Ramos (cell line): ENCODE data around the gene LYRM4.

Experiments
- in situ Hi-C: fragments of 300-500 bp; cut with MboI; formaldehyde crosslinking; loops from one replicate; pipeline ENCODE4 v1.14.3; 2022; ENCODE audit warnings: low sequenced_read_pairs; ENCODE audit not compliant: unreplicated experiment

Gene LYRM4

DNA sequence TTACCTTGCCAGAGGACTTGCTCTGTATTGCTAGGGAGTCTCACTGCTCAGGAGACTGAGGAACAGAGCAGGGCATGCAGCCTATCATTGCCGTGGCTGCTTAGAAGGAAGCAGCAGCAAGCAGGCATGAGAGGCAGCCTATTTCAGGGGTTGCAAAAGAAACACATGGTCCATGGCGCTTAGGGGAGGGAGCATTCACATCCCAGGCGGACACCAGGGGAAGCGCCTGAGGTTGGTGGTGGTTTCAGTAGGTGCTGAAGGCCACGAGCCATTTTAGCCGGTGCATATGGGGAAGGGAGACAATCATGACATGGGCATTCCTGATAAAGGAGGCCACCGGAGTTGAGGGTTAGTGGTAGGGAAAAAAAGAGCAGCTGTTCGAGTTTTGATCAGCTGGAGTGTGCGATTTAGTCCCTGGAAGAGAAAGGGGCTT, 21.5 kb upstream of the LYRM4 start:
- in situ Hi-C loops, result no loop called here

DNA sequence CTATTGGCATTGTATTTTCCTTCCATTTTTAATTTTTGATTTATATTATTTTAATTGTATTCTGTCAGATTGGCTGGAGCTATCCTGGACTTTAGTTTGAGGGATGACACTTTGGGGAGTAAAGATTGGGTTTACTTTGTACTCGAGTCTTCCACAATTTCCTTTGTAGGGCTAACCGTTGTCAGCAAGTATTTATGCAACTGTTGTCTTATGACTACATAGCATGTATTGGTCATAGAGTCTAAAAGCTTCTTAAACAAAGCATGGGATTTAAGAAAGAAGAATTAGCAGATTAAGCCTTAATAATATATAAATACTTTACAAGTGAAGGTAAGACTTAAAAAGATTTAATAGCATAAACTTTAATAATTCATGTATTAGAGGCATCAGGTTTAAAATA, 20.2 kb upstream of the LYRM4 start:
- in situ Hi-C loops, result no loop called here

DNA sequence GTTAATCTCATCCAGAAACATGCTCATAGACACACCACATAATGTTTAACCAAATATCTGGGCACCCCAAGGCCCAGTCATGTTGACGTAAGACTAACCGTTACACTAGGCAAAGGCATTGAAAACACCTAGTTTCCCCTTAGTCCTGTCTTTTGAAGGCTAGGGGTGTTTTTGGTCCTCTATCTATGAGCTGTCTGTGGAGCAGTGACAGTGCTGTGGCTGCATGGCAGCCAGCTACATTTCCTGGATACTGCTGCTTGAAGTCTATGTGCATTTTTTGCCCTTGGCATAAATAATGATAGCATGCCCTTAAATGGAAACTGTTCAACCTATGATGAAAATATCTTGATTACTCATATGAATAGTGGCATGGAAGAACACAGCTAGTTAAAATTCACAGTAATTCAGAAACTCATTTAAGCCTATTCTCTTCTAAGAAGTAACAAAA, 19.2 kb upstream of the LYRM4 start:
- in situ Hi-C loops, result no loop called here

DNA sequence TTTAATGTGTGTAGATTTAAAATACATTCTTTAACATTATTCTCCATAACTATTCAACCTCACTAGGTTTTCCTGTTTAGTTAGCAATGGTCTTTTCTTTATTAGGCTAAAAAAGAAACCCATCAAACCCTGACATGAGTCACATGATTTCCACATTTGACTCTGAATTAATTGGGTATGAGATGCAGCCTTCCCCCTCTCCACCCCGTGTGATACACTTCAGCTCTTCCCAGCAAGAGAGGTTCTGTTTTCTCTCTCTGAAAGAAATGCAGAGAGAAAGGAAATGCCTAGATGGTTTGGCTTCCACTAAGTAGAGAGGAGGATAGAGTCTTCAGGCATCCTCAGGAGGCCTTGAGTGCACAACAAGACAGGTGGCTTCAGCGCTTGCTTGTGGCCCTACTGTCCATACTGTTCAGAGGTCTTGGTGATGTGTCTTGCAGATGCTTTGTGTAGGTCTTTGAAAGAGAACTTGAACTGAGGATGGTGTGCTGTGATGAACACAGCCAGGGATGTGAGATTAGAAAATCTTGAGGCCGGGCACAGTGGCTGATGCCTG, 17.9 kb upstream of the LYRM4 start:
- in situ Hi-C loops, result no loop called here

GRCh38 chr6:5278047-5278446, 17.3 kb upstream of the LYRM4 start:
- in situ Hi-C loops, result no loop called here

DNA sequence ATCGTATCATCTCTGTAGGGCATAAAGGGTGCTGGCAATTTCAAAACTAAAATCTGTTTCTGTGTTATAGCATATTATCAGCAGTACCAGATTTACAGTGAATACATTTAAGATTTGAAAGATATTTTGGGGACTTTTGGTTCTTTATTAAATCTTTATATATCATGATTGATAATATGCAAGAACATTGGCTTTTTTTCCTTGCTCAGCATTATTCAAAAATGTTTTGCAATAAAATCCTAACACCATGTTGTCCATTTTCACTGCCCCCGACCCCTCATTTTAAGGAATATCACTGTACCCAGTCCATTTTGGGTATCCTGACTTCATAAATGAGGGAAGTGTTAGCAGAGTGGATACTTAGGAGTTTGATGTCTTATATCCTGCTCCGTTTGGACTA, 16.8 kb upstream of the LYRM4 start:
- in situ Hi-C loops, result no loop called here

GRCh38 chr6:5276581-5276980, 15.8 kb upstream of the LYRM4 start:
- in situ Hi-C loops, result no loop called here

- in situ Hi-C loops, result no loop called here
These were observed 14.7 kb upstream of the LYRM4 start for GRCh38 chr6:5275497-5275896.

- in situ Hi-C loops, result no loop called here
These were observed 13.5 kb upstream of the LYRM4 start for GRCh38 chr6:5274231-5274630.

DNA sequence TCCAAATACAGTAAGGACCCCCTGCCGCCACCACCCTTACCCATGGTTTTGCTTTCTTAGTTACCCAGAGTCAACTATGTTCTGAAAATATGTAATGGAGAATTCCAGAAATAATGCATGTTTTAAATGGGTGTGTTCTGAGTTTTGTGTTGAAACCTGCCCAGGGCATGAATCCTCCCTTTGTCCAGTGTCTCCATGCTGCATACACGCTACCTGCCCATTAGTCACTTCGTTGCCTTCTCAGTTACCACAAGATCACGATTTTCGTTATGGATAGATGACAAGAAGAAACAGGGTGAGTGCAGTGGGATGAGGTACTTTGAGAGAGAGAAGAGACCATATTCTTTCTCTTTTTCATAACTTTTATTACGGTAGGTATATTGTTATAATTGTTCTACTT, 11.2 kb upstream of the LYRM4 start:
- in situ Hi-C loops, result no loop called here

- in situ Hi-C loops, result no loop called here
These were observed 9.4 kb upstream of the LYRM4 start for GRCh38 chr6:5270093-5270680.

- in situ Hi-C loops, result no loop called here
These were observed 5.7 kb upstream of the LYRM4 start for GRCh38 chr6:5266423-5266822.

DNA sequence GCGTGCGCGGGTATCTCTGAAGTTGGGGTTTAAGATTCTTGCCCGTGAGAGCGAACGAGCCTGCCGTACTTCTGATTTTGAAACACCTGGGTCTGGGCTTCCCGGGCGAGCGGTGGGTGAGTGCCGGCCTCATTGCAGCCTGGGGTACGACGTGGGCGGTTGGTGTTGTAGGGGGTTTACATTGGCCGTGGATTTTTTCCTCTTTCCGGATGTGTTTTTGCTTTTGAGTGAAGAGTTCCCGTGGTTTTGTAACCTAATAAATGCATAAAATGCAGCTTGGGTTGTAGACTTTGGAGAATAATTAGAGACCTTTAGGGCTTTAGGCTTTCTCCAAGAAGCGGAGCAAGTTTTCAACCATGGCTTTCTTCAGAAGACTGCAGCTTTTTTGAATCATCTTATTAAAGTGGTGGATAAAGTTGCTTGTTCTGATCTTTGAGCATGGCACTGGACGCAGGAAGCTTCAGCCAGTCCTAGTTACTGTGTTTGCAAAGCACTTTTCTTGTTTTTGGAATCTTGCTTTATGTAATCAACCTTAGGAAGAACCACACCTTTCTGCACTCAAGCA, 877 bp upstream of the LYRM4 start:
- in situ Hi-C loops, result no loop called here

DNA sequence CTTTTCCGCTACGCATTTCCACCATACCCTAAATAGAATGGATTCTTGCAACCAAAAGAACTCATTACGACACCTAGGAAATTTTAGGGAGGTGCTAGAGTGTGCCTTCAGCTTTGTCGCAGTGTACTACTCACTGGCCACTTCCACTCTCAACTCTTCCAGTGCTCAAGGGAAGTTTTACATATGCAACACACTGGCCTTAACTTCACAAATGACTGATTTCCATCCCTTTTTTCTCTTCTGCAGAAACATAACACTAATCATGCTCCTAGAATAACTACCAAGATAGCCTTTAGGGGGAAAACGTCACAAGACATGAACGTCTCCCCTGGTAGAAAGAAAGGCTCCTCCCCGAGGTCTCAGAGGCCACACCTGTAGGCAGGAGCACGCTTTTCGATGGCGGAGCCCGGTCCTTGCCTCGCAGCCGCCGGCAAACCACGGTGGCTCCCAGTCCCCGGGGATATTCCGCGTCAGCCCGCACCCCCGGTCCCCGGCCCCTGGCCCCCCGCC, 584 bp downstream of the LYRM4 start:
- in situ Hi-C loops, result no loop called here

GRCh38 chr6:5259428-5259827, 1.3 kb downstream of the LYRM4 start:
- in situ Hi-C loops, result no loop called here

DNA sequence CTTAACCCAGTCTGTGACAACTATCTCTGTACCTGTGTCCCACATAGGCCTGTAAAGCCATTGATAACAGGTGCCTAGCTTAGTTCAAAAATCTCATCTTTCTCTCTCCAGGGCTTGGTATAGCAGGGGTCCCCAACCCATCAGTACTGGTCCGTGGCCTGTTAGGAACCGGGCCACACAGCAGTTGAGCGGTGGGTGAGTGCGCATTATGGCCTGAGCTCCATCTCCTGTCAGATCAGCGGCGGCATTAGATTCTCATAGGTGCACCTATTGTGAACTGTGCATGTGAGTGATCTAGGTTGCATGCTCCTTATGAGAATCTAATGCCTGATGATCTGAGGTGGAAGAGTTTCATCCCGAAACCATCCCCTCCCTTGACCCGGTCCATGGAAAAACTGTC, 3.4 kb downstream of the LYRM4 start:
- in situ Hi-C loops, result no loop called here

GRCh38 chr6:5256952-5257351, 3.8 kb downstream of the LYRM4 start:
- in situ Hi-C loops, result no loop called here

DNA sequence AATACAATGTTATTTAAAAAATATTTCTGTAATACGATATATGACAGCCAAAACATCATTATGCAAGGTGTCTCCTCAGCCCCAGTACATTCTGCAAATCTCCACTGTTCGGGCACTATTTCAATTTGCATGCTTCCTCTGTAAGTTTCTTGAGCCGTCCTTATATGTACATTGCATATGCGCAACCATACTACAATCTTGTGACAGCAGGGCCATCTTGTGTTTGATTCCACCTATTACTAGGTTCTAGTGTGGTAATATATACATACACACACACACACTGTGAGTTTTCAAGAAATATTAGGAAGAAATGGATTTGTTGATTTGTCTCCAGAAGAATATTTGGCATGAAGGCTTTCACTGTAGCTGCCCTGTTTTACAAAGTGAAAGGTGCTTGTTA, 9.8 kb downstream of the LYRM4 start:
- in situ Hi-C loops, result no loop called here

DNA sequence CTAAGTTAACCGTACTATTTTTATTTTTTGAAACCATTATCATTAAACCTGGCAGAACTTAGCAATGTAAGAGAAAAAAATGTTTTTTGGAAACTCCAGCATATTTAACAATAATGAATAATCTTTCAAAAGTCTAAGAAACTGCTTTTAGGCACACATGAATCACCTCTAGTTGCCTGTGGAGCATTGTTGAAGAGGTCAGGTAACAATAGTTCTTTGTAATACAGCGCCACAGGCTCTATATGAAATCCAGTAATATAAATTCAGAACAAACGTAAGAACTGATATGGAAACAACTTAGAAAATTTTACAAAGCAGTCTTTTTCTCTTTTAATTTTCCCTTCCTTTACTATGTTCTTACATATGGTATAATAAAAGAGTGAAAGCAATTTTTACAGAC, 10.3 kb downstream of the LYRM4 start:
- in situ Hi-C loops, result no loop called here

DNA sequence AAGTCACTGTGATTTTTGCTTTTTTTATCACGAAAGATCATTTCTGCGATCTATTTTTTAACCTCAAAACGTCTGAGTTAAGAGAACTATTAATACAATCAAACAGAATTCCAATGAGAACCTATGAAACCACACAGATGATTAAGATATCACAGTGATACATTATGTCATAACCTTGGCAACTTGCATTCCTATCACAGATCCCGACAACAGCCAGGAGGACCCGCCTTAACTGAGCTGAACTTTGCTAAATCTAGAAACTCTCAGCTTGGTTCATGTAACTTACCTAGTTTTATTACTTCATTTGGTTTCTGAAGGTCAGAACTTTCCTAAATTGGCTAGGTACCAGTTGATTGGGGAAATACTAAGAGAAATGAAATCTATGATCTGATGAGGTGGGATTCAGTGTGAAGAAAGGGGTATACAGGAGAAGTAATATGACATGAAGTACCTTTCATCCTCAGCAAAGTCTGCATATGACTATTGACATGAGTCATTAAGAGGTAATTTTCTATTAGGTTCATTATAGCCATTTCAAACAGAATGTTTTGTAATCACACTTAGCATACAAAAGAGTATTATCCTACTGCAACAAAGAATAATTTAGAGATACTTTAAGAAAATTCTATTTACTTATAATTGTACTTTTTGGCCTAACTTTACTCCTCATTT, 11.2 kb downstream of the LYRM4 start:
- in situ Hi-C loops, result no loop called here

DNA sequence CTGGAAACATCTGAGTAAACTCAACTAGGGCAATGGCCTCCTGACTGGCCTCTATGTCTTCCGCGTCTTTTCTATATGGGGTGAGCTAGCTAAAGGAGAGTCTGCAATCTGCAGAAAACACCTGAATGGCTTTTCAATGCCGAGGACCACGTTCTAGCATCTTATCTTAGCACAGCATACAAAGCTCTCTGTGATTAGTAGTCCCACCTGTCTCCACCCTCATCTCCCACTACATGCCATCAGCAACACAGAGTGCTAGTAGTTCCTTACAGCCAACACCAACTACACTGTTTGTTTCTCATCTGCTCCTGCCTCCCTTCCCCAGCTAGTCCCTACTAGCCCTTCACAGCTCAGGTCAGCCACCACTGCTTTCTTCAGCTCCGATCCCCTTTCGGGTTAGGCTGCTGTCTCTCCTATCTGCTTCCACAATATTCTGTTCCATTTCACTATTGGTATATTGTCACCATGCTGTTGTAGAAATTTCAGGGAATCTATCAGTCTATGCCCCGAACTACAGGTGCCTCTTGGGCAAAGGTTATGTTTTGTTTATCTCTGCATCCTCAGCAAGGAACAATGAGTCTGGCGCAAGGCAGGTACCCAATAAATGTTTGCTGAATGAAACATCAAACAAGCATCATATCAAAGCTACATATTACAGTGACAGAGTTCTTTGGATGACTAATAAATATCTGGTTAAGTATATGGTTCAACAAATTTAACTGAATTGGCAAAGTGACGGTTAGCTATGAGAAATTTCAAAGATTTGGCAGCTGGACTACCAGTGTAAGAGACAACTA, 12.2 kb downstream of the LYRM4 start:
- in situ Hi-C loops, result no loop called here
